Sigmoid colon (tissue), 7 donors: ENCODE data around the gene PLEKHA7. TPM values are rescaled to one million over a fixed set of nuclear protein-coding genes. Genes with fewer than 3 reads are reported as not detected.
A peak's percentile ranks its signal among the peaks of the same experiment; 100 is the strongest.

ENCODE experiments used
- DNase-seq: peaks from one replicate; pipeline ENCODE4 v3.0.0-alpha.2; 2019
- H3K27ac ChIP-seq, 4 donors: fragments of 200-600 bp; sonication (generic); one replicate each; pipeline ENCODE4 v1.5.1; 2016 to 2019; ENCODE audit warnings: mild to moderate bottlenecking in 1 of 4
- H3K27me3 ChIP-seq, 3 donors: fragments of 200-600 bp; sonication (generic); one replicate each; pipeline ENCODE4 v1.5.1; 2019; ENCODE audit warnings: mild to moderate bottlenecking in 1 of 3
- H3K36me3 ChIP-seq, 4 donors: fragments of 200-600 bp; sonication (generic); one replicate each; pipeline ENCODE4 v1.5.1; 2016 to 2019
- H3K4me1 ChIP-seq, 4 donors: fragments of 200-600 bp; sonication (generic); one replicate each; pipeline ENCODE4 v1.5.1; 2017 to 2019
- H3K4me3 ChIP-seq, 4 donors: fragments of 200-600 bp; sonication (generic); one replicate each; pipeline ENCODE4 v1.5.1; 2017 to 2019; ENCODE audit warnings: mild to moderate bottlenecking in 2 of 4, moderate library complexity in 1 of 4
- H3K9me3 ChIP-seq, 4 donors: fragments of 200-600 bp in 3 of 4; sonication (generic) in 3 of 4; one replicate each; pipeline versions ENCODE4 v1.5.1 to v1.6.1; 2013 to 2019
- CTCF ChIP-seq, 4 experiments: fragments of 450-650 bp in 3 of 4; fragments of 200-600 bp in 1 of 4; IDR thresholded peaks; one replicate each; pipeline ENCODE4 v1.5.1; 2016 to 2019; ENCODE audit warnings: antibody characterized with exemption in 4 of 4, mild to moderate bottlenecking in 3 of 4, moderate library complexity in 2 of 4
- EP300 ChIP-seq, 4 donors: sonication (generic); formaldehyde crosslinking; IDR thresholded peaks; one replicate each; pipeline ENCODE4 v1.6.1; 2017; ENCODE audit warnings: antibody characterized with exemption in 4 of 4
- POLR2A ChIP-seq, 2 donors: fragments of 450-650 bp; IDR thresholded peaks; one replicate each; pipeline ENCODE4 v1.6.1; 2016; ENCODE audit warnings: antibody characterized with exemption in 2 of 2, mild to moderate bottlenecking in 2 of 2, moderate library complexity in 2 of 2
- POLR2AphosphoS5 ChIP-seq, 4 donors: sonication (generic); formaldehyde crosslinking; IDR thresholded peaks; one replicate each; pipeline ENCODE4 v1.6.1; 2017; ENCODE audit warnings: antibody characterized with exemption in 4 of 4
- WGBS, 2 donors: extraction: QIAGEN DNeasy Blood & Tissue Kit; methylation state at CpG; one replicate each; pipeline ENCODE4 v1.1.7; 2013; 5-methylcytosine and 5-hydroxymethylcytosine counted together
- intact Hi-C: fragments of 100-400 bp; cut with DNase I; formaldehyde crosslinking; loops from one replicate; pipeline ENCODE4 v1.15.1; 2023
- polyA plus RNA-seq, 3 donors: library from polyadenylated mRNA; stranded (reverse); fragments of 200-250 nt; gene quantifications; one replicate each; pipeline ENCODE4 v1.2.3, GENCODE V29; 2013
- total RNA-seq, 4 donors: library from RNA; depleted of rRNA; stranded (reverse); fragments of >200 nt; gene quantifications; one replicate each; pipeline ENCODE4 v1.1.0, GENCODE V29; 2016
- donor health status: healthy with polysubstance abuse.
- donor health status: Bipolar disorder and iron deficiency.
- donor health status: healthy.

Gene PLEKHA7
- total and polyA plus RNA-seq, 7 donors = 2.9 to 45.3 (median 10.2) TPM

DNA sequence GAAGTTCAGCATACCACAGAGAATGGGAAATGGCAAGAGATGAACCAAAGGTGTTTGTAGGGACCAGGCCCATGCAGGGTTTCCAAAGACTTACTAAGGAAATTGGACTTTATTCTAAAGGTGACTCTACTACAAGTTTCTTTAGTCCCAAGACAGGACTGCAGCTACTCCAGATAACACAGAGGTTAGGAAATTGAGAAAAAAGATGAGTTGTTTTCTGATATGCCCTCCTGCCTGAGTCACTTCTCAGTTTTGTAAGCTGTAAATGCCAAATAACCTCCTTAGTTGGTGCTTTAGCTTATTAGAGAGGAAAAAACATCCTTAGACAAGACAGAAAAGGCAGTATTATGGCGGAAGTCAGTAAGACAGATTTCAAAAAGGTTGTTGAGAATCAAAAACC is 179.8 kb downstream of the PLEKHA7 start:
- WGBS, 2 donors = 93 to 95% methylated on average over 1 of the region's 1 CpG
- no peaks in the 10 kb centered on the region for H3K27me3 ChIP-seq
- intact Hi-C loops = no loop called here
- no peak for DNase-seq
- no peak overlapping the region for H3K27ac ChIP-seq
- TF ChIP-seq POLR2A (IDR thresholded peaks at IDR 0.05) (no peak), POLR2AphosphoS5 (IDR thresholded peaks at IDR 0.05) (no peak), EP300 (IDR thresholded peaks at IDR 0.05) (no peak), CTCF (IDR thresholded peaks at IDR 0.05) (no peak)
- no peak overlapping the region for H3K4me3 ChIP-seq
- no peaks in the 10 kb centered on the region for H3K4me1 ChIP-seq
- H3K36me3 ChIP-seq = no peaks in the 10 kb centered on the region
- no peaks in the 10 kb centered on the region for H3K9me3 ChIP-seq

DNA sequence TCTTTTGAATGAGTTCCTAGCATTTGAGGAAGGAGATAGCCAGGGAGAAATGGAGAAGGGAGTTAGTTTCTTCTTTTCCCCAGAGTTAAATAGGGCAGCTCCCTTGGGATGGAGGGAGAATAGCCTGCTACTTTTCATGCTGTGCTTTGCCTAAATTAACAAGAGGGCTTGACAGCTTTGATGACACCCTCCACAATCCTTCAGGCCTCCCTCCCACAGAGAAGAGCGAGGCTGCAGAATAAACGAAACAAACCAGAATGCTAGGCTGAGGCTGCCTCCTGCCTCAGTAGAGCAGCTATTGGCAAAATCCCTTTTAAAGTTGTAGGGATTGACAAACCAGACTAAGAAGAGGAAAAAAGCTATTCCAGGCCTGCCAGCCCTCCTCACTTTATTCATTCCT is 181.2 kb downstream of the PLEKHA7 start:
- DNase-seq = no peak
- no peak for TF ChIP-seq POLR2A (IDR thresholded peaks at IDR 0.05)
- TF ChIP-seq EP300 (IDR thresholded peaks at IDR 0.05) = no peak
- no peak for TF ChIP-seq POLR2AphosphoS5 (IDR thresholded peaks at IDR 0.05)
- no peak for TF ChIP-seq CTCF (IDR thresholded peaks at IDR 0.05)
- no peaks in the 10 kb centered on the region for H3K36me3 ChIP-seq
- intact Hi-C loops = no loop called here
- H3K9me3 ChIP-seq = no peaks in the 10 kb centered on the region
- 89 to 93% methylated on average over 2 of the region's 2 CpGs for WGBS, 2 donors
- H3K4me1 ChIP-seq = no peaks in the 10 kb centered on the region
- H3K27me3 ChIP-seq = no peaks in the 10 kb centered on the region
- no peak overlapping the region for H3K27ac ChIP-seq
- no peak overlapping the region for H3K4me3 ChIP-seq

GRCh38 chr11:16832193-16832539 is 182.0 kb downstream of the PLEKHA7 start:
- WGBS, 2 donors = 97 to 99% methylated on average over 1 of the region's 1 CpG
- TF ChIP-seq POLR2AphosphoS5 (IDR thresholded peaks at IDR 0.05) = no peak
- TF ChIP-seq POLR2A (IDR thresholded peaks at IDR 0.05) = no peak
- no peak for TF ChIP-seq EP300 (IDR thresholded peaks at IDR 0.05)
- no peak for TF ChIP-seq CTCF (IDR thresholded peaks at IDR 0.05)
- no peak overlapping the region for H3K4me3 ChIP-seq

GRCh38 chr11:16831316-16832192 is 182.7 kb downstream of the PLEKHA7 start:
- intact Hi-C loops = no loop called here
- no peak for TF ChIP-seq POLR2A (IDR thresholded peaks at IDR 0.05)
- peak in 1 of 4 donors; percentile 17 for TF ChIP-seq POLR2AphosphoS5 (IDR thresholded peaks at IDR 0.05)
- TF ChIP-seq CTCF (IDR thresholded peaks at IDR 0.05) = no peak
- TF ChIP-seq EP300 (IDR thresholded peaks at IDR 0.05) = no peak
- Histone ChIP-seq H3K36me3 (no peaks in the 10 kb centered on the region), H3K9me3 (no peaks in the 10 kb centered on the region), H3K4me3 (no peak overlapping the region), H3K27me3 (no peaks in the 10 kb centered on the region), H3K4me1 (no peaks in the 10 kb centered on the region), H3K27ac (no peak overlapping the region)
- no peak for DNase-seq
- WGBS, 2 donors = 86 to 89% methylated on average over 10 of the region's 10 CpGs

More at GRCh38 chr11:16832193-16832539, 182.0 kb downstream of the PLEKHA7 start:
- DNase-seq = no peak
- no peaks in the 10 kb centered on the region for H3K9me3 ChIP-seq
- no peaks in the 10 kb centered on the region for H3K36me3 ChIP-seq
- no peaks in the 10 kb centered on the region for H3K4me1 ChIP-seq
- no peak overlapping the region for H3K27ac ChIP-seq
- no peaks in the 10 kb centered on the region for H3K27me3 ChIP-seq
- intact Hi-C loops = no loop called here
